ENCODE data around the gene DMRT3.

Gene DMRT3

GRCh38 chr9:970151-970996 lies 6.1 kb upstream of the DMRT3 start:
- H3K4me3 ChIP-seq (ENCODE audit: low read depth, low read length) = no peak overlapping the region
- no peak for TF ChIP-seq CTCF (IDR thresholded peaks at IDR 0.05; ENCODE audit: insufficient read depth, low read depth, low read length, missing control alignments)
- DNase-seq (ENCODE audit: low read depth) = no peak

GRCh38 chr9:971901-972500 lies 4.5 kb upstream of the DMRT3 start:
- DNase-seq (ENCODE audit: low read depth) = no peak
- TF ChIP-seq CTCF (IDR thresholded peaks at IDR 0.05; ENCODE audit: insufficient read depth, low read depth, low read length, missing control alignments) = no peak
- no peak overlapping the region for H3K4me3 ChIP-seq (ENCODE audit: low read depth, low read length)

- TF ChIP-seq CTCF (IDR thresholded peaks at IDR 0.05; ENCODE audit: insufficient read depth, low read depth, low read length, missing control alignments) = no peak
- no peak for DNase-seq (ENCODE audit: low read depth)
- H3K4me3 ChIP-seq (ENCODE audit: low read depth, low read length) = no peak overlapping the region
Observed at GRCh38 chr9:972501-973294, 3.8 kb upstream of the DMRT3 start.

DNA sequence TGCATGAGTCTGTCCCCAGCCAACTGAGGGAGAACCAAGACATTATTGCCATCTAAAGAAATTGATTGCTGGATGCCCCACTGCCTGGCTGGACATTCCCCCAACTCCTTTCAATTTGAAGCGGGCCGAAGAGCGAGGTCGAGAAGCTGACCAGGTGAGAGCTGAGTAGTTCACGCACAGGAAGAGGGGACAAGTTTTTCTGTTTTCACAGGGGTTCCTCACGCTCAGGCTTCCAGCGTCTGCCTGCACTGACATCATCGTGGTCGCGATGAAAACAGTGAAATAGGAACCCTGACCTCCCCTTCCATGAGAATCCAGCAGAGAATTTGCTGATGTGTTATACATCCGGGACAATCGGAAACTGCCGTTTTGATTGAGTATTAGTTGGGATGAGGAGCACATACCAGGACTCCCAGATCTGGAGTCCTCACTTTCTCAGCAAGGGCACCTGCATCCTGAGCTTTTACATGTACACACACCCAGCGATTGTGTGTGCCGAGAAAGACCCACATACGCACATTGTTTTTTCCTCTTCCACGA lies 3.1 kb upstream of the DMRT3 start:
- DNase-seq (ENCODE audit: low read depth) = no peak
- no peak overlapping the region for H3K4me3 ChIP-seq (ENCODE audit: low read depth, low read length)
- no peak for TF ChIP-seq CTCF (IDR thresholded peaks at IDR 0.05; ENCODE audit: insufficient read depth, low read depth, low read length, missing control alignments)

DNA sequence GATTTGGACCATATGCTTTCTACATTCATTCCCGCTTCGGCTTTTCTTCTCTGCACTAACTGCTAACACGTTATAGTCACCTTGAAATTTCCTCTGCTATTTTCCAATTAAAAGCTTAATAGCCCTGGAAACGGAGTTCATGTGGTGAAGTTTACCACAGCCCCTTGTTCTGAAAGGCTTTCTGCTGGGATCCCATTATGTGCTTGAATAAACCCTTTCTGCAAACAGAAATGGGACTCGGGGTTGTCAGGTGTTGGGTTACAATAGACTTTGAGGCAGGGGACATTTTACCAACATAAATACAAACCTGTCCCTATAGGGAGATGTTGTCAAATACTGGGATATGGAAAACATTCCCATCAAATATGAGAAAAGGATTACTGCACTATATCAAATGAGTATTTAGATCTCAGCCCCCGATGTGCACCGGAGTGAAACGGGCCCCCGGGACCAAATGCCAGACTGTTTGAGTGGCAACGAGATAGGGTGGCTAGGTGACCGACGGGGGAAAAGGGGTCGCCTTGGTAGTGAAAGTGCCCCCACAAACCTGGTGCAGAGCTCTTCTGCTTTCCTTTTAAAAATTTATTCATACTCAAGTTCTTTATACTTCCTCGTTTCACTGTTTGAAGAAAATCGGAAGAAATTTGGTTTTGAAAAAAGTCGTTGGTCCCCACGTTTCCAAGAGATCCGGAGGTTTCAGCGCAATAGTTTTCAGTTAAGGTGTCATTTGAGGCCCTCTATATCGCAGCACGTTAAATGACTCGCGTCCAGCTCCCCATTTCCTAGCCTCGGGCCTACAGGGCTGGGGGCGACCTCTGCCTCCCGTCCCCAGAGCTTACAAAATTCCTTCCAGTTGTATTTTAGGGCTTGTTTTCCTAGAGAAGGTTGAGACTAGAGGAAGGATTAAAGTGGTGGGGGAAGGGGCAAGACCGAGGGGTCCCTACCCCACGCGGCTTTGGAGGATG lies 2.1 kb upstream of the DMRT3 start:
- no peak for DNase-seq (ENCODE audit: low read depth)
- TF ChIP-seq CTCF (IDR thresholded peaks at IDR 0.05; ENCODE audit: insufficient read depth, low read depth, low read length, missing control alignments) = no peak
- no peak overlapping the region for H3K4me3 ChIP-seq (ENCODE audit: low read depth, low read length)
